ENCODE data around the gene SH3TC2. TPM values are rescaled to one million over a fixed set of nuclear protein-coding genes. Genes with fewer than 3 reads are reported as not detected.

SH3TC2 gene
- polyA plus RNA-seq, 1 donor: 0.72 TPM

- H3K27me3 ChIP-seq (ENCODE audit: control insufficient read depth, insufficient read depth, low read length): no peaks in the 10 kb centered on the region
- no peaks in the 10 kb centered on the region for H3K9me3 ChIP-seq (ENCODE audit: control insufficient read depth, low read depth, low read length)
- H3K36me3 ChIP-seq (ENCODE audit: control insufficient read depth, insufficient read depth, low read length): no peaks in the 10 kb centered on the region
- no peak for DNase-seq
- no peak overlapping the region for H3K27ac ChIP-seq (ENCODE audit: low read length)
- H3K4me3 ChIP-seq (ENCODE audit: low read length): no peak overlapping the region
- peaks cover 8% of the 10 kb centered on the region for H3K4me1 ChIP-seq (ENCODE audit: control insufficient read depth, insufficient read depth, low read length)
- 96% methylated on average over 3 of the region's 4 CpGs for WGBS (ENCODE audit: insufficient coverage, low lambda C conversion rate)
Observed at GRCh38 chr5:149044453-149045088, 18.3 kb downstream of the SH3TC2 start.

- Histone ChIP-seq H3K27ac (ENCODE audit: low read length) (no peak overlapping the region), H3K9me3 (ENCODE audit: control insufficient read depth, low read depth, low read length) (no peaks in the 10 kb centered on the region), H3K36me3 (ENCODE audit: control insufficient read depth, insufficient read depth, low read length) (no peaks in the 10 kb centered on the region), H3K4me1 (ENCODE audit: control insufficient read depth, insufficient read depth, low read length) (peaks cover 5% of the 10 kb centered on the region), H3K4me3 (ENCODE audit: low read length) (no peak overlapping the region), H3K27me3 (ENCODE audit: control insufficient read depth, insufficient read depth, low read length) (no peaks in the 10 kb centered on the region)
- no CpG with 5 or more reads among the region's 4 CpGs for WGBS (ENCODE audit: insufficient coverage, low lambda C conversion rate)
- no peak for DNase-seq
Observed at GRCh38 chr5:149043641-149044040, 19.2 kb downstream of the SH3TC2 start.

GRCh38 chr5:149042865-149043264, 20.0 kb downstream of the SH3TC2 start:
- DNase-seq: no peak
- Histone ChIP-seq H3K27me3 (ENCODE audit: control insufficient read depth, insufficient read depth, low read length) (no peaks in the 10 kb centered on the region), H3K4me3 (ENCODE audit: low read length) (no peak overlapping the region), H3K36me3 (ENCODE audit: control insufficient read depth, insufficient read depth, low read length) (no peaks in the 10 kb centered on the region), H3K27ac (ENCODE audit: low read length) (no peak overlapping the region), H3K4me1 (ENCODE audit: control insufficient read depth, insufficient read depth, low read length) (peaks cover 2% of the 10 kb centered on the region), H3K9me3 (ENCODE audit: control insufficient read depth, low read depth, low read length) (no peaks in the 10 kb centered on the region)
- WGBS (ENCODE audit: insufficient coverage, low lambda C conversion rate): no CpG with 5 or more reads among the region's 1 CpG

- no peaks in the 10 kb centered on the region for H3K9me3 ChIP-seq (ENCODE audit: control insufficient read depth, low read depth, low read length)
- H3K4me1 ChIP-seq (ENCODE audit: control insufficient read depth, insufficient read depth, low read length): no peaks in the 10 kb centered on the region
- H3K27ac ChIP-seq (ENCODE audit: low read length): no peak overlapping the region
- H3K4me3 ChIP-seq (ENCODE audit: low read length): no peak overlapping the region
- H3K27me3 ChIP-seq (ENCODE audit: control insufficient read depth, insufficient read depth, low read length): no peaks in the 10 kb centered on the region
- DNase-seq: no peak
- no peaks in the 10 kb centered on the region for H3K36me3 ChIP-seq (ENCODE audit: control insufficient read depth, insufficient read depth, low read length)
- no CpG with 5 or more reads among the region's 5 CpGs for WGBS (ENCODE audit: insufficient coverage, low lambda C conversion rate)
Observed at GRCh38 chr5:149041242-149041641, 21.6 kb downstream of the SH3TC2 start.

GRCh38 chr5:149040421-149040820, 22.4 kb downstream of the SH3TC2 start:
- H3K27ac ChIP-seq (ENCODE audit: low read length): no peak overlapping the region
- no CpG with 5 or more reads among the region's 1 CpG for WGBS (ENCODE audit: insufficient coverage, low lambda C conversion rate)
- no peak for DNase-seq
- no peaks in the 10 kb centered on the region for H3K4me1 ChIP-seq (ENCODE audit: control insufficient read depth, insufficient read depth, low read length)
- no peak overlapping the region for H3K4me3 ChIP-seq (ENCODE audit: low read length)
- H3K36me3 ChIP-seq (ENCODE audit: control insufficient read depth, insufficient read depth, low read length): no peaks in the 10 kb centered on the region
- no peaks in the 10 kb centered on the region for H3K9me3 ChIP-seq (ENCODE audit: control insufficient read depth, low read depth, low read length)
- peaks cover 3% of the 10 kb centered on the region for H3K27me3 ChIP-seq (ENCODE audit: control insufficient read depth, insufficient read depth, low read length)

GRCh38 chr5:149039506-149039905, 23.4 kb downstream of the SH3TC2 start:
- H3K27ac ChIP-seq (ENCODE audit: low read length): no peak overlapping the region
- whole genome bisulfite sequencing (ENCODE audit: insufficient coverage, low lambda C conversion rate): no CpG with 5 or more reads among the region's 2 CpGs
- no peak overlapping the region for H3K4me3 ChIP-seq (ENCODE audit: low read length)
- H3K9me3 ChIP-seq (ENCODE audit: control insufficient read depth, low read depth, low read length): no peaks in the 10 kb centered on the region
- no peaks in the 10 kb centered on the region for H3K36me3 ChIP-seq (ENCODE audit: control insufficient read depth, insufficient read depth, low read length)
- H3K4me1 ChIP-seq (ENCODE audit: control insufficient read depth, insufficient read depth, low read length): no peaks in the 10 kb centered on the region
- DNase-seq: no peak
- peaks cover 3% of the 10 kb centered on the region for H3K27me3 ChIP-seq (ENCODE audit: control insufficient read depth, insufficient read depth, low read length)

GRCh38 chr5:149038336-149039080, 24.4 kb downstream of the SH3TC2 start:
- Histone ChIP-seq H3K36me3 (ENCODE audit: control insufficient read depth, insufficient read depth, low read length) (no peaks in the 10 kb centered on the region), H3K4me1 (ENCODE audit: control insufficient read depth, insufficient read depth, low read length) (no peaks in the 10 kb centered on the region), H3K27me3 (ENCODE audit: control insufficient read depth, insufficient read depth, low read length) (peaks cover 3% of the 10 kb centered on the region), H3K9me3 (ENCODE audit: control insufficient read depth, low read depth, low read length) (no peaks in the 10 kb centered on the region), H3K4me3 (ENCODE audit: low read length) (no peak overlapping the region), H3K27ac (ENCODE audit: low read length) (no peak overlapping the region)
- no CpG with 5 or more reads among the region's 6 CpGs for WGBS (ENCODE audit: insufficient coverage, low lambda C conversion rate)
- no peak for DNase-seq

- Histone ChIP-seq H3K27ac (ENCODE audit: low read length) (no peak overlapping the region), H3K4me3 (ENCODE audit: low read length) (no peak overlapping the region), H3K36me3 (ENCODE audit: control insufficient read depth, insufficient read depth, low read length) (no peaks in the 10 kb centered on the region), H3K4me1 (ENCODE audit: control insufficient read depth, insufficient read depth, low read length) (no peaks in the 10 kb centered on the region), H3K27me3 (ENCODE audit: control insufficient read depth, insufficient read depth, low read length) (peaks cover 3% of the 10 kb centered on the region), H3K9me3 (ENCODE audit: control insufficient read depth, low read depth, low read length) (no peaks in the 10 kb centered on the region)
- no peak for DNase-seq
- WGBS (ENCODE audit: insufficient coverage, low lambda C conversion rate): no CpG with 5 or more reads among the region's 3 CpGs
Observed at GRCh38 chr5:149037817-149038216, 25.0 kb downstream of the SH3TC2 start.

- no peaks in the 10 kb centered on the region for H3K4me1 ChIP-seq (ENCODE audit: control insufficient read depth, insufficient read depth, low read length)
- no CpG with 5 or more reads among the region's 2 CpGs for WGBS (ENCODE audit: insufficient coverage, low lambda C conversion rate)
Observed at GRCh38 chr5:149036970-149037369, 25.9 kb downstream of the SH3TC2 start.

GRCh38 chr5:149036168-149036567, 26.7 kb downstream of the SH3TC2 start:
- Histone ChIP-seq H3K4me1 (ENCODE audit: control insufficient read depth, insufficient read depth, low read length) (no peaks in the 10 kb centered on the region), H3K27ac (ENCODE audit: low read length) (no peak overlapping the region), H3K27me3 (ENCODE audit: control insufficient read depth, insufficient read depth, low read length) (peaks cover 3% of the 10 kb centered on the region), H3K9me3 (ENCODE audit: control insufficient read depth, low read depth, low read length) (no peaks in the 10 kb centered on the region), H3K36me3 (ENCODE audit: control insufficient read depth, insufficient read depth, low read length) (no peaks in the 10 kb centered on the region), H3K4me3 (ENCODE audit: low read length) (no peak overlapping the region)
- DNase-seq: no peak
- no CpG with 5 or more reads among the region's 3 CpGs for WGBS (ENCODE audit: insufficient coverage, low lambda C conversion rate)

More at GRCh38 chr5:149036970-149037369, 25.9 kb downstream of the SH3TC2 start:
- no peak overlapping the region for H3K4me3 ChIP-seq (ENCODE audit: low read length)
- no peaks in the 10 kb centered on the region for H3K36me3 ChIP-seq (ENCODE audit: control insufficient read depth, insufficient read depth, low read length)
- DNase-seq: no peak
- peaks cover 3% of the 10 kb centered on the region for H3K27me3 ChIP-seq (ENCODE audit: control insufficient read depth, insufficient read depth, low read length)
- no peak overlapping the region for H3K27ac ChIP-seq (ENCODE audit: low read length)
- no peaks in the 10 kb centered on the region for H3K9me3 ChIP-seq (ENCODE audit: control insufficient read depth, low read depth, low read length)

Data from large intestine (tissue), 3 donors.